Cardiac muscle cell (in vitro differentiated cells and primary cell): ENCODE results near the gene ZNF316. TPM values are rescaled to one million over a fixed set of nuclear protein-coding genes. Genes with fewer than 3 reads are reported as not detected.

ENCODE experiments used
- DNase-seq, 2 donors: peaks; one replicate each; pipeline versions ENCODE4 v3.0.0 to v3.0.0-alpha.2; 2010 to 2017; ENCODE audit warnings: low read depth in 1 of 2, low spot score in 1 of 2
- H3K27ac ChIP-seq: fragments of 200-600 bp; sonication (generic); 2 replicates; pipeline ENCODE4 v1.5.1; 2016
- H3K27me3 ChIP-seq: fragments of 200-600 bp; sonication (generic); 2 replicates; pipeline ENCODE4 v1.6.0; 2016; ENCODE audit warnings: control low read depth
- H3K36me3 ChIP-seq: fragments of 200-600 bp; sonication (generic); 2 replicates; pipeline ENCODE4 v1.5.1; 2016; ENCODE audit warnings: control low read depth
- H3K4me1 ChIP-seq: fragments of 200-600 bp; sonication (generic); 2 replicates; pipeline ENCODE4 v1.8.1; 2017; ENCODE audit warnings: low read depth, mild to moderate bottlenecking, mixed run types
- H3K4me3 ChIP-seq: fragments of 200-600 bp; sonication (generic); 2 replicates; pipeline ENCODE4 v1.5.1; 2016; ENCODE audit warnings: mild to moderate bottlenecking
- H3K9me3 ChIP-seq: fragments of 200-600 bp; sonication (generic); 2 replicates; pipeline ENCODE4 v1.5.1; 2017; ENCODE audit warnings: low read depth, mild to moderate bottlenecking, control low read depth
- CTCF ChIP-seq: IDR thresholded peaks from 2 replicates; pipeline ENCODE4 v1.5.1; 2012; ENCODE audit warnings: low read depth, mild to moderate bottlenecking, low read length
- polyA plus RNA-seq: library from polyadenylated mRNA; unstranded; fragments of >200 nt; fragmentation: Nextera tagmentation; extraction: Ambion mirVana; gene quantifications from 2 replicates; pipeline ENCODE4 v1.2.1, GENCODE V29; 2016
- total RNA-seq: library from RNA; depleted of rRNA; stranded (reverse); fragments of >200 nt; gene quantifications from 2 replicates; pipeline ENCODE4 v1.2.3, GENCODE V29; 2016

The ZNF316 gene
- total and polyA plus RNA-seq, 2 experiments from 2014 or later, result 24.9 to 40.6 TPM

- H3K27me3 ChIP-seq, result no peaks in the 10 kb centered on the region
- peaks cover 3% of the 10 kb centered on the region for H3K4me1 ChIP-seq
- peaks cover 14% of the 10 kb centered on the region for H3K36me3 ChIP-seq
- TF ChIP-seq CTCF, result no peak
- no peak overlapping the region for H3K27ac ChIP-seq
- no peaks in the 10 kb centered on the region for H3K9me3 ChIP-seq
- no peak for DNase-seq
- no peak overlapping the region for H3K4me3 ChIP-seq
These were observed 20.1 kb upstream of the ZNF316 start for GRCh38 chr7:6616854-6617643.

GRCh38 chr7:6618621-6619020 lies 18.5 kb upstream of the ZNF316 start:
- Histone ChIP-seq H3K27me3 (no peaks in the 10 kb centered on the region), H3K4me3 (no peak overlapping the region), H3K4me1 (peaks cover 3% of the 10 kb centered on the region), H3K36me3 (peaks cover 22% of the 10 kb centered on the region), H3K9me3 (no peaks in the 10 kb centered on the region), H3K27ac (no peak overlapping the region)
- TF ChIP-seq CTCF, result no peak
- DNase-seq, result no peak

- no peak overlapping the region for H3K27ac ChIP-seq
- TF ChIP-seq CTCF, result no peak
- H3K4me1 ChIP-seq, result peaks cover 3% of the 10 kb centered on the region
- H3K9me3 ChIP-seq, result no peaks in the 10 kb centered on the region
- no peak for DNase-seq
- peaks cover 24% of the 10 kb centered on the region for H3K36me3 ChIP-seq
- no peaks in the 10 kb centered on the region for H3K27me3 ChIP-seq
- no peak overlapping the region for H3K4me3 ChIP-seq
These were observed 17.2 kb upstream of the ZNF316 start for GRCh38 chr7:6619961-6620360.

- Histone ChIP-seq H3K27ac (no peak overlapping the region), H3K27me3 (no peaks in the 10 kb centered on the region), H3K4me3 (no peak overlapping the region), H3K4me1 (no peaks in the 10 kb centered on the region), H3K9me3 (no peaks in the 10 kb centered on the region), H3K36me3 (peaks cover 24% of the 10 kb centered on the region)
- no peak for DNase-seq
- TF ChIP-seq CTCF, result no peak
These were observed 15.7 kb upstream of the ZNF316 start for GRCh38 chr7:6621195-6622133.

GRCh38 chr7:6622134-6622710 lies 14.9 kb upstream of the ZNF316 start:
- H3K9me3 ChIP-seq, result no peaks in the 10 kb centered on the region
- TF ChIP-seq CTCF, result no peak

More at GRCh38 chr7:6622134-6622710, 14.9 kb upstream of the ZNF316 start:
- Histone ChIP-seq H3K27ac (no peak overlapping the region), H3K4me3 (no peak overlapping the region), H3K27me3 (no peaks in the 10 kb centered on the region), H3K4me1 (no peaks in the 10 kb centered on the region), H3K36me3 (peaks cover 24% of the 10 kb centered on the region)
- no peak for DNase-seq
